HG02938 (cell line): ENCODE data around the gene NEURL3.

ENCODE experiments used
- ATAC-seq: cut with Tn5 transposase; IDR thresholded peaks from one replicate; pipeline ENCODE4 v1.9.1; 2021; ENCODE audit warnings: mild to moderate bottlenecking, moderate library complexity; ENCODE audit not compliant: unreplicated experiment

Gene NEURL3

DNA sequence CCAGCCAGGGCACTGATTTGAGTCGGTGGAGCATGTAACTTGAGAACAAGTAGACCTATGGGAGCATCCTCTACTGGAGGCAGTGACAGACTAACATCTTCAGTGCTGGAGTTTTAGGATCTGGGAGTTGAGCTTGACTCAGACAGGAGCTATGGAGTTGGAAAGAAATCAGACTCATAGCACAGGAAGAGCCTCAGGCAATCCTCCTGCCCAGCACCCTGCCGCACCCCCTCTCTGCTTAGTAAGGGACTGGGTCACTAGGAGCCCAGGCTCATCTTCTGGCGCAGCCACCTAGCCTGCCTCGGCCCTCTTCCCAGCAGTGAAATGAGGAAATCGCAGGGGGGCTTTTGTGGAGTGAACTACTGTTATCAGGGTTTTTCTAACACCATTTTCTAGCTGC, 35.0 kb upstream of the NEURL3 start:
- ATAC-seq: no peak

DNA sequence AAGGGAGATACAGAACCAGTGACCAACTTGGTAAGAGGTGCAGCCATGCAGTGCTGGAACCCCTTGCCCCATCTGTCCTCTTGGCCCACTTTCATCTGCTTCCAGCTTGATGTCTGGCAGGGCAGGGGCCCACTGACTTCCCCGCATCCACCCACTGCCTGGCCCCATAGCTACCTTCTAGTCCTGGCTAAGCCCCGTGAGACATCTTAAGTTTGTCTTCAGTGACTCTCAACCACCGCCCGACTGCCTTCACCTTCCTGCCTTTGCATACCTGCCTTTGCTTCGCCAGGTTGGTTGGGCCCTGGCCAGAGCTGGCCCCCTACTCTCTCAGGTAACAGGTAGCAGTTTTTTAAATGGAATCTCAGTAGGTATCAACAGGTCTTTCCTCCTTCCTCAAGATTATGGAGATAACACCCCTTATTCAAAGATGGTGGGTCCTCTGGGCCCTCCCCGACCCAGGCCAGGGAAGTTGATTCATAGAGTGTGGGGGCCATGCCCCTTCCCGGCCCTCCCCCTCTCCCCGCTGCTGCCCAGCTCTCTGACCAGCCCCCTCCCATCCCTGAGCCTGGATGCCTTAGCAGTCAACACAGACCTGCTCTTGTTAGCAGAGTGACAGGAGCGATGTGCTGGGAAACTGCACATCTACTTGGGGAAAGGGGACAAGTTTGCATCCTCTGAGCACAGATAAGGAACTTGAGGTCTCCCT, 34.2 kb upstream of the NEURL3 start:
- ATAC-seq: no peak

DNA sequence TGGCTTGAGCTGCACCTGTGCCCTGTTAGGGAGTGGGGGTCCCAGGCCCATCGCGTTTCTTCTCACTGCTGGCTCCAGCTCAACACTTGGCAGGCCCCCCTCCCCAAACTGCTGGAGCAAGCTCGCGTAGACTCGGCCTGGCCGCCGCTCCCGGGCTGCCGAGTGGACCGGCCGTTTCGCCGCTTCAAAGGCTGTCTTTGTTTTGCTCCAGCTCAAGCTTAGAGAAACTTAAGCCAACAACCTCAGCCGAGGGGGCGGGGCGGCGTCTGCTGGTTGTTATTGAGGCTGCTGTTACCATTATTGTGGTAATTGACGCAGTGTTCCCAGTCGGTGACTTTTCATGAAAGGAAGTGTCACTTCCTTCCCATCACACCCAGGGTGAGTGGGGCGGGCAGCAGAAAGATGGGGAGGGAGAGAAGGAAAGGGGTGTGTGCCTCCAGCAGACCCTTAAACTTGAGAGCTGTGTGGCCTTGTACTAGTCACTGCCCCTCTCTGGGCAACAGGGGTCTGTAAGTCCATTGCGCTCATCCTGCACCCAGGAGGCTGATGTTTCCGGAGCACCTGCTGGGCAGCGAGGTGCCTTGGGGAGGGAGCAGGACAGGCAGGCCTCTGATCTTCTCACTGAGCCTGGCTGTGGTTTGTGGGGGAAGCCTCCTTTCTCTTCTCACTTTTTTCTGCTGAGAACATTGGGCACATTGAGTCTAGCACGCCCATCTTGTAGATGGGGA, 33.5 kb upstream of the NEURL3 start:
- no peak for ATAC-seq

DNA sequence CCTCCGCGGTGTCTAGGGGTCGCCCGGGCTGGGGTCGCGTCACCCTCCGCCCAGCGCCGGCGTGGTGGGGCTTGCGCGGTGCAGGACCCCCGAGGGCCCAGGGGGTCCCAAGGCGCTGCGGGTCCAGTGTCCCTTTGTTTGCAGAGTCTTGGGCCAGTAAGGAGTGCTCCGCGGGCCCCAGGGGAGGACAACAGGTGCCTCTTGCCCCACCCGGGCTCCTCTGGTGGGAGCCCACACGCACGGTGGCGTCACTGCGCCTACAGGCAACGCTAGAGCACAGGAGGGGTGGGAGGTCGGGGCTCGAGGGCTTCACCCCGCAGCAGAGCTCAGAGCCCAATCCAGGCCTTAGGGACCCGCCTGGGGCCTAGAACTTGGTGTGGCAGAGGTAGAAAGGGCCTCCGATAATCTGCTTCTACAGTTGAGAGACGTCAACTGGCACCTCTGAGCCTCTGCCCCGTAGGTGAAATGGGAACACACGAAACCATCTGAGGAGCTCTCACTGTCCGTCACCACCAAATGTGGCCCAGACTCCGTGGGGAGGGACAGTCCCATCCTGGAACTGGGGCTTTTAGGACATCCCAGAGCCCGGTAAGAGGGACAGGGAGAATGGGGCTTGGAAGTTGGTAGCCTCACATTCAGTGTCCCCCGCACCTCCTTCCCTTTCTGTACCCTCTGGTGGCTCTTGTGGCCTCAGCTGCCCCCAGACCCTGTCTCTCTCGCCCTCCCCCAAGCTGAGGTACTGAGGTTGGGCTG, 32.8 kb upstream of the NEURL3 start:
- no peak for ATAC-seq

DNA sequence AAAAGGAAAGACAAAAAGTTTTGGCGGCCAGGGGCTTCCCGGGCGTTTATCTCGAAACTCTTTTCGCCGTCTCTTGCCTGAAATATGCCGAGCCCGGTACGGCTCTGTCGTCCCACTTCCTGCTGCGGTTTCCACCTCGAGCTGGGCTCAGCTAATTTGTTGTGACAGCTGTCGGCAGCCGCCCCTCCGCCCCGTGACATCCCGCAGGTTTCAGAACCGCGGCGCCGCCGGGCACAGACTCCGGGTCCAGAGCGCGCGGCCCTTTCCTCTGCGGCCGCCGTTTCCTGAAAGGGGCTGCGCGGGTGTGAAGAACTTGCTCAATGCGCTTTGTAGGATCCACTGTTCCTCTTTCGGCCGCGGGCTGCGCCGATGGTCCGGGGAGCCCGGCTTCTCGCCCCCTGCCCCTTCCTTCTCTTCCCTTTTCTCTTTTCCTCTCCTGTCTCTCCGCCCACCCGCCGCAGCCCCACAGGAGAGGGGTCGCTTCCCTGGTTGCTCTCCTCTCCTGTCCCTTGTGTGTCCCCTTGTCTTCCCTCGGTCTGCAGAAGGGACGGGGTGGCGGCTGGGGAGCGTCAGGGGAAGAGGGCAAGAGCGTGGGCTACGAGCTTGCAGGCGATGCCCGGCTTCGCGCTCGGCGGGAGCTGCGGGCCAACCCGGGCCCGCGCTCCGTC, 32.0 kb upstream of the NEURL3 start:
- ATAC-seq: peak; percentile 55

DNA sequence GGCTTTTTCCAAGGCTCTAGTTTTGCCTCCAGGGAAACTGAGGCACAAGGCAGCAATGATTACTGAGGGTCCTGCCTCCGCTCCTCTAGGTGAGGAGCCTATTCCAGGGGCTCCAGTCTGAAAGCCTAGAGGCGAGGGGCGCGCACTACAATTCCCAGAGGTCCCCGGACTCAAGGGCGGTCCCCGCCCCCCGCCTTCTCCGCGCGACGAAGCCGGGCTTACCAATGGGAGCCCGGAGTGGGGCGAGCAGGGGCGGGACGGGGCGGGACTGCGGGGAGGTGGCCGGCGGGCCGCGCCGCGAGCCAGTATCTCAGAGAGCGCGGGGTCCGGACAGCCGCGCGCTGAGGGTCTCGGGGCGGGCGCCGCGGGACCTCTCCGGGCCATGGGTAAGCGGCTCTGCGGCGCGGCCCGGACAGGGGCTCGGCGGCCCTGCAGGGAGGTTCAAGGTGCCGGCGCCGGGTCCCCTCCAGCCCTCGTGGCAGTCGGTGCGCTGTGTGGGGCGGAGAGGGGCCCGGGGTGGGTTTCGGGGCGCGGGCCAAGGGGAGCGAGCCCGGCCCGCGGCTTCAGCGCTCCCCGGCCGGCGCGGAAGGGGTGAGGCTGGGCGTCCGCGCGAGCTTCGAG, 31.4 kb upstream of the NEURL3 start, which contains the start of gene ARID5A:
Gene ARID5A (plus strand): TSS at position 308 of the 621 bp plus-strand sequence. CDS start 75 bp downstream, at position 383.
- ATAC-seq: peak; percentile 52

DNA sequence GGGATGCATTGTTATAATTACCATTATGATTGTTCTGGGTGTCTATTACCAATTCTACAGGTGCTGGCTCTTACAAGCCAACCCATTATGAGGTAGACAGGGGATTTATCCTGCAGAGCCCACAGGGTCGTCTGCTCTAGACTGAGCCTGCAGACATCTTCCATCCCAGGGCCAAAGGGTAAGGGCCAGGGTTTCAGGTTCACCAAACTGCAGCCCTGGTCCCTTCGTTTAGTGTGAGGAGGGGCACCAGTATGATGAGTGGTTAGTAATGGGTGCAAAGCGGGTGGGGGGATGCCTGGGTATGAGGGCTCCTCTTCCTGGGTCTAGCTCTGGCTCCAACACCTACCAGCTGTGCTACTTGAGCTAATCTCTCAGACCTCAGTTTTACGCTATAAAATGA, 30.2 kb upstream of the NEURL3 start:
- ATAC-seq: no peak

DNA sequence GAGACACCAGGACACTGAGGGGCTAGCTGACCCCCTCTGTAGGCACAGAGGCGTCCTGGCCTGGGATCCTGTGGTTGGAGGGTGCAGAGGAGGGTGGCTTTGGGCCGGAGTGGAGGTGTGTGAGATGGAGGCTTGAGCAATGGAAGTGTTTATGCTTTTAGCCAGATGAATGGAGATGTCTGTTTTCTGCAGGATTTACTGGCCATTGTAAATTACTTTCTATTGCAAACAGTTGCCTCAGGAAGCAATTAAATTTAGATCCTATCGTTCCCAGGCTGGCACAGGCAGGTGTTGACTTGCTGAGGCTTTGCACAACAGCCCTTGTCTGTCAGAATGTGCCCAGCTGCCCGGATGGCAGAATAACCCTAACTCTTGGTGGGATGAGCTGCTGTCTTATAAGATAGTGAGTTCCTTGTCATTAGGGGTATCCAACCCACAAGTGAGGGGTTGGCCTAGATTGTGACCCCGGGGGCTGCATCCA, 29.6 kb upstream of the NEURL3 start:
- no peak for ATAC-seq

DNA sequence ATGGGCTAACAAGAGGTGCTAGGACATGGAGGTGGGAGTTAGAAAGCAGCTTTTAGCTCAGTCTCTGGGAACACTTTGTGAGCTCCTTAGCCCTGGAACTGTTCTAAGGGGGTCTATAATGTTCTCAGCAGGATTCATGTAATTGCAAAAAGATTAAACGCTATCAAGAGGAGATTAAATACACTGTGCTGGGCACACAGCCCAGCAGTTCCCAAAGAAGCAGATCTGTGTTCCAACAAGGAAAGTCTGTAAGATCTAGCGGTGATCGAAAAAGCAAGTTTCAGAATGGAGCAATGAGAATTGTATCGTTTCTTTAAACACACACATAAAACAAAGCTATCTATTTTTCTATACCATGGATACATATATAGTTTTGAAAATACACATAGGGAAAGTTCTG, 29.0 kb upstream of the NEURL3 start:
- no peak for ATAC-seq

DNA sequence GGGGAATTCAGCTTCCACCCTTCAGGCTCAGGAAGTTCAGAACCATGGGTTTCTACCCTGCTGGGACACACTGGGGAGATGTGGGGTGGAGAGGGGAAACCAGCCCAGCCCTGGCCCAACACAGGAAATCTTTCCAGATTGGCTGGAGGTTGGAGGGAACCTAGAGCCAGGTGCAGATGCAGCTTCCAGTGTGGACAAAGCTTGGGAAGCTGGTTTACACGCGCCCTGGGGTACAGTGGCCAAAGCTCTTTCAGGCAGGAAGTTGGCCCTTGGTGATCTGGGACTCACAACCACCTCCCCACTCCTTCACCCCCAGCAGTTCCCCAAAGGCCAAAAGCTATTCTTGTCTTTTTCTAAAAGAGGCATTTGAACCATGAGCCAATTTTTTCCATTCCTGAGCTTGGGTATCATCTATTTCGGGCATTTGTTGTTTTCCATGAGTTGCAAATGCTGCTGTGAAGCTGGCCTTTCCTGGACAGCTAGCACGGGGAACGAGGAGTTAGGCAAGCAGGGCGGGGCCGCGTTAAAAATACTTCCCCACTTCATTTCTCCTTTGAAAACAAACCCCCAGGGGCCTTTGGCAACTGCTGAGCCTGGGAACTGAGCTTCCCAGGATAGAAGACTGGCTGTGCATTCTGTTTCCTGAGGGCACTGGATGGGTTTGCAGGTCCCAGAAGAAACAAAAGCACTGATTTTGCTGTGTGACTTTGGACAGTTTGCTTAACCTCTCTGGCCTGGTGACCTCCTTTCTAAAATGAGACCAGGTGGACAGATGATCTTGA, 28.3 kb upstream of the NEURL3 start:
- no peak for ATAC-seq

DNA sequence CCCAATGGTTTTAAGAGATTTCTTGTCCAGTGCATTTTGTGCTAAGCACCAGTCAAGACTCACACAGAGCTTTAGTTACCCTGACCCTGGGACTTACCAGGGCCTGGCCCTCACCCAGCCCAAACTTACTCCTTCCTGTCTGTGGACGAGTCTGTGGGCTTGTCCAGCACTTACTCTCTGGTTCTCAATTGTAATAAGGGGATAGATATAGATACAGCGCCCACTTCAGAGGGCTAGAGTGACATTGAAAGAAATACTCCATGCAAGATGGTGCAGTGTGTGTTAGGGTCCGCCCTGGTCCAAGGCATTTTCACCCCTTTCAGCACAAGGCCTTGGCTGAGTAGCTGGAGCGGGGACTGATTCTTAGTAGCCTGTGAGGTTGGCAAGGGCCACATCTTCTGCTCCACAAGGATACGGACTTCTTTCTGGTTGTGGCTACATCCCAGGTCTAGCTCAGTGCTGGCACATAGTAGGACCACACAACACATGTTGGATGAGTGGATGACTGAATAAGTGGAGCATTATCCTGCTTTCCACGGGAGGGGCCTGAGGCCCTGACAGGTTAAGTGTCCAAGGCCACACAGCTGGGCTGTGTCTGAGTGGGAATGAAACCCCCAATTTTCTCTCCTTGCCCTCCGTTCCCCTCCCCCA, 27.6 kb upstream of the NEURL3 start:
- ATAC-seq: no peak

DNA sequence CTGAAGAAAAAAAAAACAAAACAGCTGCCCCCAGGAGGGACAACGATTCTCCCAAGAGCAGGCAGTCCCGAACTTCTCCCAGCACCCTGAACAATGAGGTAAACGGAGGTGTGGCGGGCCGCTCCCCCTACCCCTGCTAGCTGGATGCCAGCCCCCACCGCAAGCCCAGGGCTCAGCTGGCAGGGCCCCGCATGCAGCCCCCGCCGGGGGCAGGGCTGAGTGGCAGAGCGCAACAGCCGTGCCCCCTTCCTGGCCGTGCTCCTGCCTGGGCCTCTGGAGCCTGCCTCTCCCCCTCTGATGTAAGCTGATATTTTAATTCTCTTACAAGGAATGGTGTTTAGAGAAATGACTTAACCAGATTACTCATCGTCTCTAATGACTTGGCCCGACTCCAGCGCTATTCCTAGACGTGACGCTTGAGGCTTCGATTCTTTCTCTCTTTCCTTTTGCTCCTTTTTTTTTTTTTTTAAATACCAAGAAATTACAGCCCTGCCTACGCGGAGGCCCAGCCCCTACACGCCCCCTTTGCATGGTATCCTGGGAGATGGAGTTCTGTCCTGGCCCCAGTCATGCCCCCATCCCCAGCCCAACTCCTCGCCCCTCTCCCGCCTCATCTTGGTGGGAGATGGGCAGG, 26.8 kb upstream of the NEURL3 start:
- ATAC-seq: peak; percentile 31

DNA sequence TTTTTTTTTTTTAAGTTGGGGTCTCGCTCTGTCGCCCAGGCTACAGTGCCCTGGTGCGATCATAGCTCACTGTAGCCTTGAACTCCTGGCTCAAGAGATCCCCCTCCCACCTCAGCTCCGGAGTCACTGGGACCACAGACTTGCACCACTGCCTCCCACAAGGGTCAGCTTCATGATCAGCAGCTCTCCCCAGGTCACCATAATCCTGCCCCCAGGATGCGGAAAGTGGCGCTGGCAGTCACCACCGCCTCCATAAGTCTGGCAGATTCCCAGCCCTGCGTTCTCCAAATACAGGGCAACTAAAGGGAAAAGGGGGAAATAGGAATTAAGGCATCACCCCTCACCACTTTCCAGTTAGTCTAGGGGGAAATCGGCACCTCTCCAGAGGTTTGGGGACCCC, 26.2 kb upstream of the NEURL3 start:
- no peak for ATAC-seq

DNA sequence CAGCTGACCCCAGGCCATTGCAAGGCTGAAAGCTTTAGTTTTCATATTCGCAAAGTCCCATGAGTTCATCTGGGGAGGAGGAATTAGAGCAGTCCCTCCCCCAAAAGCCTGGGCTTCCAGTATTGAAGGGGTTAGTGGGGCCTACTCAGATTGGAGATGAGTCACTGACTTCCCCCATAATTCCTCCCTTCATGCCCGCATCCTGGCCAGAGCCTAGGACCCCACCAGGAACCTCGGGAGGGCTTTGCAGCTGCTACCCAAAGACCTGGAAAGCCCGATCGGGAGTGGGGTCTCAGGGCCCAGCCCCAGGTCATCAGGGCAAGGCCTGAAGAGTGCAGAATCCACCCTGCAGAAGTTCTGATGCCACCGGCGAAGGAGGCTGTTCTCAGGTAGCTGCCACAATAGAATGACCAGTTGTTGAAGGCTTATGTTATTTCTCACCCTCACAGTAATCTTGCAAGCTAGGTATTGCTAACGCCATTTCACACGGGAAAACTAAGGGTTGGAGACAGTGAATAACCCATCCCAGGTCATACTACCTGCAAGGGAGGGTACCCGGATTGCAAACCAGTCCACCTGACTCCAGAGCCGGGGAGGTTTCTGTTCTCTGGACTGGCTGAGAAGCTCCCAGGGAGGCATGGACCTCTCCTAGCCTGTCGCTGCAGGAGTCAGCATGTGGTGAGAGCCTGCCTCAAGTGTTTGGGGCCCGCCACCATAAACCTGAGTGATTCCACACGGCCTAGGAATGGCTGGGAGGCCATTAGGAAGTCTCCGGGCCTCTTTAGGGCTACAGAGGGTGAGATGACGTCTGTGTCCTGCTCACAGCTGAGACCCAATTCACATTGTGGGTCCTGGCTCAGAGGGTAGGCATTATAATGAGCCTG, 25.6 kb upstream of the NEURL3 start:
- ATAC-seq: no peak

DNA sequence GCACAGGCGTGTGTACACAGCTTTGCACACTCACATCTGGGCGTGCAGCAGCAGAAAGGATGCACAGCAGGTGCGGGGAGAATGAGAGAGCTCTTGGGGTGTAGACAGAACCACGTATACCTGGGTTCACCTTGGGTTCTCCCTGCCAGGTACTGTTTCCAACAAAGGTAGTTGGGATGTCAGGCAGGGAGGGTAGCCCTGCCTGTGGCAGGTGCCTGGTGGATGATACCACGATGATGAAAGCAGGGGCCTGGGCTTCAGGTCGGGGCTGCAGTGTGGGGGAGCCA, 24.9 kb upstream of the NEURL3 start:
- no peak for ATAC-seq

DNA sequence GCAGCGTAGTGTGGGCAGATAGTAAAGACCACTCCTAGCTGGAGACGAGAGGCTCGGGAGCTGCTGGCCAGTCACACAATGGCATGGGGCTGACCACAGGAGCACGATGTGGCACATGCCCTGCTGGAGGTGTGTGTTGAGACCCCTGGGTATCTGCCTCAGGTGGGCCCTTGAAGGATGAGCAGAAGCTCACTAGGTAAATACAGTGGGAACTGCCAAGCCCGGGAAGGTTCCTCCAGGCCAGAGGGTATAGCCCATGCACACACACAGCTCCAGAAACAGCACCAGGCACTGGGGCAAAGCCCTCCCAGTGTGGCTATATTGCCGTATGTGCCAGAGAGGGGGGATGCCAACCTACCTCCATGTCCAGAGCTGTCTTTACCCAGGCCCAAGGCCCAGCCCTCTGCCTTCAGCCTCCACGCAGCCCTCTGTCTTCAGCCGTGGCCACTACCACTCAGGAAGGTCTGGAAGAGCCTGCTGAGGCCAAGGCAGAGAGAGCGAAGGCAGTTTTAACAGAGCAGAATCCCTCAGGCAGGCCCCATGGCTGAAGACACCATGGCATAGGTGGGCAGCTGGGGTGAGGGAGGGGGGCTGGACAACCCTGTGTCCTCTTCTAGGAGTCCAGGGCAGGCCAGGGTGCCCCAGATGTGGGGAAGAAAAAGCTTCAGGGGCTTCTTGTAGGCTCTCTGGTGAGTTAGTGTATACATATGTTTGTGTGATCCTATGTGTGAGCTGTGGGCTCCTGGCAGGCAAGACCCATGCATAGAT, 24.4 kb upstream of the NEURL3 start:
- no peak for ATAC-seq

DNA sequence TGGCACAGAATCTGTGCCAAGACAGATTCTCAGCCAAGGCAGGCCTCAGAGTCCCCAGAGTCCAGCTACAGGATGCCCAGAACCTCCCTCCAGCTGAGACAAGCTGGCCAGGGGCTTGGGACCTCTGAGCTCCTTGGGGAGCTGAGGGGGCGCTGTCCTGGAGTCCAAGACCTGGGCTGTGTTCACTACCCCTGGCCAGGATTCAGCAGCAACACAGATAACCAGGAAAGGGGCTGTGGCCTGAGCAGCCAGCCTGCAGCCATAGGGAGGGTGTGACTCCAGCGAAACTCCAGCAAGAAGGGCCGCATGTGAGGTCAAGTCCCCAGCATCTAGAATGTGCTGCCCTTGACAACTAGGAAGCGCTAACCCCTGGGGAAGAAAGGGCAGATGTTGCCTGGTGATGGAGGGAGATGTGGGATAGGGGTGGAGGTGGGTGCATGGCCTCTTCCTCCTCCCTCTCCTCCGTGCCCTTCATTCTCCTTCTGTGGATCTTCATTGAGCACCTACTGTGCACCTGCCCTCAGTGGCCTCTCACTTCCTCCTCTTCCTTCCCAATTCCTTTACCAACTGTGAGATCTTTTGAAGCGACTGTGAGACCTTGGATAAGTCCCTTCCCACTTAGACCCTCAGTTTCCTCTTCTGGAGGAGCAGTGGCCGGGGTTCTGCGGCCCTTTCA, 23.7 kb upstream of the NEURL3 start:
- ATAC-seq: no peak
